Colonic mucosa (tissue), 4 donors: ENCODE results near the gene UGT1A10. TPM values are rescaled to one million over a fixed set of nuclear protein-coding genes. Genes with fewer than 3 reads are reported as not detected.
A peak's percentile ranks its signal among the peaks of the same experiment; 100 is the strongest.
"Not testable (repeated sequence)": the region's sequence is repeated elsewhere in the genome, so short reads cannot be mapped to it uniquely, and the experiment has no call there.

Experiments used
- DNase-seq: peaks from one replicate; pipeline ENCODE4 v3.0.0-alpha.2; 2020
- H3K27ac ChIP-seq: fragments of 200-600 bp; one replicate; pipeline ENCODE4 v1.8.0; 2021
- H3K27me3 ChIP-seq: fragments of 200-600 bp; one replicate; pipeline ENCODE4 v1.8.0; 2021
- H3K36me3 ChIP-seq: fragments of 200-600 bp; one replicate; pipeline ENCODE4 v1.8.0; 2021
- H3K4me1 ChIP-seq: fragments of 200-600 bp; one replicate; pipeline ENCODE4 v1.8.0; 2021; ENCODE audit warnings: mild to moderate bottlenecking
- H3K4me3 ChIP-seq: fragments of 200-600 bp; one replicate; pipeline ENCODE4 v1.8.0; 2021
- H3K9ac ChIP-seq, 2 donors: one replicate each; pipeline ENCODE4 v1.7.0; 2013; ENCODE audit warnings: control low read depth in 2 of 2, low read depth in 2 of 2, low read length in 2 of 2
- H3K9me3 ChIP-seq: fragments of 200-600 bp; one replicate; pipeline ENCODE4 v1.8.0; 2021
- intact Hi-C: fragments of 100-400 bp; cut with DNase I; formaldehyde crosslinking; loops from one replicate; pipeline ENCODE4 v1.14.1; 2022
- total RNA-seq, 2 donors: library from RNA; stranded (reverse); fragmentation: NEBNext Ultra II Directional in 1 of 2; extraction: Animal tissue kit (Norgen Biotek cat#: 25700) in 1 of 2; gene quantifications; one replicate each; pipeline ENCODE4 v1.2.1, GENCODE V29; 2021
- TF ChIP-seq, protein P1 (sequence below): fragments of 200-600 bp; IDR thresholded peaks from one replicate; pipeline ENCODE4 v1.8.0; 2022; ENCODE audit warnings: antibody characterized with exemption, mild to moderate bottlenecking
- donor health status: healthy.
- donor health status: DM: no; HTN: no; CAD: no.
- donor health status: DM: no; HTN: no; CAD: no.

The UGT1A10 gene
- 10 to 100 TPM; 45.2 to 82.9 TPM for total RNA-seq

DNA sequence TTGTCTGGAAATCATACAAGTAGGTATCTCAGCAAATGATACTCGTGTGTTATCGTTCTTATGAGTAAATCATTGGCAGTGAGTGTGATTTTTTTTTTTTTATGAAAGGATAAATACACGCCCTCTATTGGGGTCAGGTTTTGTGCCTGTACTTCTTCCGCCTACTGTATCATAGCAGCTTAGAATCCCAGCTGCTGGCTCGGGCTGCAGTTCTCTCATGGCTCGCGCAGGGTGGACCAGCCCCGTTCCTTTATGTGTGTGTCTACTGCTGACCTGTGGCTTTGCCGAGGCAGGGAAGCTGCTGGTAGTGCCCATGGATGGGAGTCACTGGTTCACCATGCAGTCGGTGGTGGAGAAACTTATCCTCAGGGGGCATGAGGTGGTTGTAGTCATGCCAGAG, at the start of gene UGT1A10:
TSS of gene UGT1A10 (plus strand) at position 143 of the 400 bp plus-strand sequence. CDS start at position 218, 75 bp downstream.
- peak within 1 kb of the TSS; percentile 18 for H3K4me3 ChIP-seq
- intact Hi-C loops, H3K4me1 ChIP-seq, H3K9me3 ChIP-seq, H3K27me3 ChIP-seq, H3K36me3 ChIP-seq: not testable (repeated sequence)
- peak within 1 kb of the TSS; percentile 58 for H3K27ac ChIP-seq
- H3K9ac ChIP-seq = peak within 1 kb of the TSS in 1 of 2 donors; percentile 56
- peak; percentile 68 for DNase-seq

DNA sequence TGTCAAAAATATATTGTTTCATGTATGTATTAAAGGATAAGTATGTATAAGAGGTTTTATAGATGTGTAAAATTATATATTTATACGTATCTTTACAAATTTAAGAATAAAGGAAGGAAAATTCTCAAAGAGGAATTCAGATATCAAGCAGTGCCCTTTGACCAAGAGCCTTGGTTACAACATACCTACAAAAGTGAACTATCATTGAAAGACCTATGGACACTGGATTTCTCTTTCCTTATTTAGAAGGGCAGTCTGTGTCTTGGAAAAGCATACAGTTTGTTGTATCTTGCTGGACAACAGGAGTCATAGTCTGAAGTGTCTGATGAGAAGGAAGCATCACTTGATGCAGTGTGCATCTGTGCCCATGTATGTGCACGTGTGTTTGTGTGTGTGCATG, 47.8 kb upstream of the UGT1A10 start:
- H3K36me3 ChIP-seq = no peaks in the 10 kb centered on the region
- no peak overlapping the region for H3K4me3 ChIP-seq
- TF ChIP-seq, protein P1, sequence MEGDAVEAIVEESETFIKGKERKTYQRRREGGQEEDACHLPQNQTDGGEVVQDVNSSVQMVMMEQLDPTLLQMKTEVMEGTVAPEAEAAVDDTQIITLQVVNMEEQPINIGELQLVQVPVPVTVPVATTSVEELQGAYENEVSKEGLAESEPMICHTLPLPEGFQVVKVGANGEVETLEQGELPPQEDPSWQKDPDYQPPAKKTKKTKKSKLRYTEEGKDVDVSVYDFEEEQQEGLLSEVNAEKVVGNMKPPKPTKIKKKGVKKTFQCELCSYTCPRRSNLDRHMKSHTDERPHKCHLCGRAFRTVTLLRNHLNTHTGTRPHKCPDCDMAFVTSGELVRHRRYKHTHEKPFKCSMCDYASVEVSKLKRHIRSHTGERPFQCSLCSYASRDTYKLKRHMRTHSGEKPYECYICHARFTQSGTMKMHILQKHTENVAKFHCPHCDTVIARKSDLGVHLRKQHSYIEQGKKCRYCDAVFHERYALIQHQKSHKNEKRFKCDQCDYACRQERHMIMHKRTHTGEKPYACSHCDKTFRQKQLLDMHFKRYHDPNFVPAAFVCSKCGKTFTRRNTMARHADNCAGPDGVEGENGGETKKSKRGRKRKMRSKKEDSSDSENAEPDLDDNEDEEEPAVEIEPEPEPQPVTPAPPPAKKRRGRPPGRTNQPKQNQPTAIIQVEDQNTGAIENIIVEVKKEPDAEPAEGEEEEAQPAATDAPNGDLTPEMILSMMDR = no peak
- no peaks in the 10 kb centered on the region for H3K4me1 ChIP-seq
- no peak for DNase-seq
- no peaks in the 10 kb centered on the region for H3K27me3 ChIP-seq
- H3K9ac ChIP-seq = no peak overlapping the region
- H3K9me3 ChIP-seq = no peaks in the 10 kb centered on the region
- intact Hi-C loops = no loop called here
- H3K27ac ChIP-seq = no peak overlapping the region

DNA sequence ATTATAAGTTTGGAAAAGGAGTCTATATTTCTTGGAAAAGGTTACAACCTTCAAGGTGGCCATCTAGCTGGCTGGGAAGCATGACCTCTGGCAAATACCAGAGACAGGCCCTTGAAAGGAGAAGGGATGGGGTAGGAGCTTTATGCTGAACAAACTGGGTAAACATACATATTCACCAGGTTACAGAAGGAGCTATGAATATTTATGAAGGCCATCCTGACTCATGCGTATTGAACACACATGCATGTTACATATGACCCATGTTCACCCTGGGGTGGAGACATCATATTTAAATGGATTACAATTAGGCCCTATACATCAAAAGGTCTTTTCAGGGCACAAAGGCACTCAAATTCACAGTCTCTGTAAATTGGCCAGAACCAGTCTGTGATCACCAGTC, 43.5 kb upstream of the UGT1A10 start:
- H3K36me3 ChIP-seq, H3K27ac ChIP-seq, intact Hi-C loops: not testable (repeated sequence)

DNA sequence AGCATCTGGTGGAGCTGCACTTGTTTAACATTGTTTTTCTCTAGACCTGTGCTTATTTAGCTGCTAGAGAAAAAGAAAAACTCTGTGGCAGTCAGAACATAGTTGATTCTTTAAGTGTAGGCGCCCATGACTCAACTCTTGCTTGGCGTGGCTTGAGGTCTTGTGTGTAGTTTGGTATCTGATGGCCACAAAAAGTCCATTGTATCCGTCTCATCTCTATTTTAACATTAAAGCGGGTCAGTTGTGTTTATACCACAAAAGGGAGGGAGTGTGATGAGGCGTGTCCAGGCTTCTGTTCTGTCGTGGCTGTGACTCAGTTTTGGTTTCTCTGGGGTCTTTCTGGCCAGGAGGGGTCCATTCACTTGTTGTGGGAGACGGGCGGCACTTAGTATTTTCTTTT, 43.0 kb upstream of the UGT1A10 start:
- H3K27ac ChIP-seq = no peak overlapping the region
- no peak for DNase-seq
- TF ChIP-seq, protein P1 = no peak

More for the DNA sequence above, 43.5 kb upstream of the UGT1A10 start:
- H3K27me3 ChIP-seq, H3K4me3 ChIP-seq, H3K9ac ChIP-seq, H3K4me1 ChIP-seq, DNase-seq, H3K9me3 ChIP-seq: not testable (repeated sequence)

DNA sequence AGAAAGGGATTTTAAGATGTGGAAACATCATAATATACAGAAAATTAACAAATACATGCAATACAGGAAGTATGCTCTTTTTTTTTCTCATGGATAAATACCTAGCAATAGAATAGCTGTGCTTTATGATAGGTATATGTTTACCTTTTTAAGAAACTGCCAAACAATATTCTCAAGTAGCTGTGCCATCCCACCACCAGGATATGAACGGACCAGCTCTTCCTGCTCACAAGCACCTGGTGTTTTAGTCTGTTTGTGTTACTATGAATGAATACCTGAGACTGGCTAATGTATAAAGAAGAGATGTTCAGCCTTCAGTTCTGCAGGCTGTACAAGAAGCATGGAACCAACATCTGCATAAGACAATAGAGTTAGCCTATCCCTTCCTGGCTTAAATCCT, 38.7 kb upstream of the UGT1A10 start:
- TF ChIP-seq, protein P1 = no peak
- Histone ChIP-seq H3K9ac (no peak overlapping the region), H3K36me3 (no peaks in the 10 kb centered on the region), H3K4me1 (no peaks in the 10 kb centered on the region), H3K27me3 (no peaks in the 10 kb centered on the region), H3K9me3 (no peaks in the 10 kb centered on the region), H3K27ac (no peak overlapping the region), H3K4me3 (no peak overlapping the region)
- no peak for DNase-seq
- intact Hi-C loops = no loop called here

More for the DNA sequence above, 43.0 kb upstream of the UGT1A10 start:
- intact Hi-C loops = no loop called here
- Histone ChIP-seq H3K27me3 (no peaks in the 10 kb centered on the region), H3K4me1 (no peaks in the 10 kb centered on the region), H3K4me3 (no peak overlapping the region), H3K36me3 (no peaks in the 10 kb centered on the region), H3K9me3 (no peaks in the 10 kb centered on the region), H3K9ac (no peak overlapping the region)

DNA sequence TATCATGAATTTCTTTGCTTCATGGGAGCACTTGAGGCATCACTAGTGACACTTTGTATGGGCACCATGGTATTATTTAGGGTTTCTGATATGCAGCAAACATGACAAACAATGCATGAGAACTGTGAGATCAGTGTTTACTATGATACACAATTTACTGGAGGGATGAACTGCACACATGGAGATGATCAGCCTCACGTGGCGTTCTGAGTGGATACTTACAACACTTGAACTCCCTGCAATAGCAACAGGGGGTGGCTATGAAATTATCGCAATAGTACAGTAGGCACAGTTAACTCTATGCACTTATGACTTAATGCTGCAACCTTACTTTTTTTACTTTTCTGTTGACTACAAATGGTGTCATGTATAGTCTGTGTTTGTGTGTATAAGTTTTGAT, 37.3 kb upstream of the UGT1A10 start:
- Histone ChIP-seq H3K4me1 (no peaks in the 10 kb centered on the region), H3K36me3 (no peaks in the 10 kb centered on the region), H3K9me3 (no peaks in the 10 kb centered on the region), H3K27ac (no peak overlapping the region), H3K4me3 (no peak overlapping the region), H3K9ac (no peak overlapping the region), H3K27me3 (no peaks in the 10 kb centered on the region)
- intact Hi-C loops = no loop called here
- TF ChIP-seq, protein P1 = no peak
- DNase-seq = no peak

DNA sequence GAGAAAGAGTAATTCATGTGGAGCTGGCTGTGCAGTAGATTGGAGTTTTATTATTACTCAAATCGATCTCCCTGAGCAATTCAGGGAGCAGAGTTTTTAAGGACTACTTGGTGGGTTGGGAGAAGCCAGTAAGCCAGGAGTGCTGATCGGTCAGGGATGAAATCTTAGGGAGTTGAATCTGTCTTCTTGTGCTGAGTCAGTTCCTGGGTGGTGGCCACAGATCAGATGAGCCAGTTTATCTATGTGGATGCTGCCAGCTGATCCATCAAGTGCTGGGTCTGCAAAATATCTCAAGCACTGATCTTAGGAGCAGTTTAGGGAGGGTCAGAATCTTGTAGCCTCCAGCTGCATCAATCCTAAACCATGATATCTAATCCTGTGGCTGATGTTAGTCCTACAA, 35.9 kb upstream of the UGT1A10 start:
- Histone ChIP-seq H3K9ac (no peak overlapping the region), H3K27me3 (no peaks in the 10 kb centered on the region), H3K27ac (no peak overlapping the region), H3K9me3 (no peaks in the 10 kb centered on the region), H3K4me1 (no peaks in the 10 kb centered on the region), H3K4me3 (no peak overlapping the region), H3K36me3 (no peaks in the 10 kb centered on the region)
- intact Hi-C loops = no loop called here
- no peak for DNase-seq
- TF ChIP-seq, protein P1 = no peak
